ENCODE data around the gene MYRIP. TPM values are rescaled to one million over a fixed set of nuclear protein-coding genes. Genes with fewer than 3 reads are reported as not detected.

The MYRIP gene
- total RNA-seq, 1 experiment from 2014 or later: 0.59 TPM

DNA sequence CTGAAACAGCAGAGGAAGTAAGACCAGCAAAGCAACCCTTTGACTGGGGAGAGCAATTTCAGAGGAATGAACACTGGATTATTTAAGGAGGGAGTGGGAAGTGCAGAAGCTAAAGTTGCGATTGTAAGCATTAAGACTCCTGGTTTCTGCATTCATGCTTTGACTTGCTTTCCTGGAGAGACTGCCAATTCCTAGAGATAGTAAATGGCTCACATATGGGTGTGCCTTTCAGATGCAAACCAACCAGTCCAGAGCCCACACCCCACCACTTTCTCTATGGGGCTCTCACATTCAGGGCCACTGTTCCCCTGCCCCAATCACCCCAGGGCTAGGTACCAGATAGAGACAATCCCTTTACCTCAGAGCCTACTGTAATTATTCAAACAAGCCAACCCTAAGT, 299.2 kb downstream of the MYRIP start:
- Histone ChIP-seq H3K4me1 (no peaks in the 10 kb centered on the region), H3K27me3 (replicated peaks; ENCODE audit: control insufficient read depth, insufficient read depth, low read length) (no peaks in the 10 kb centered on the region), H3K9me3 (no peaks in the 10 kb centered on the region), H3K36me3 (ENCODE audit: control insufficient read depth, insufficient read depth, low read length) (no peaks in the 10 kb centered on the region), H3K4me3 (ENCODE audit: low read depth, low read length) (no peak overlapping the region)
- Mint-ChIP-seq H3K4me3 (ENCODE audit: unreplicated experiment) (no peak overlapping the region), H3K27ac (ENCODE audit: unreplicated experiment) (no peak overlapping the region), H3K9me3 (ENCODE audit: unreplicated experiment) (no peaks in the 10 kb centered on the region), H3K27me3 (ENCODE audit: insufficient read depth, unreplicated experiment) (no peaks in the 10 kb centered on the region), H3K36me3 (ENCODE audit: insufficient read depth, unreplicated experiment) (no peaks in the 10 kb centered on the region), H3K4me1 (ENCODE audit: low read depth, unreplicated experiment) (no peaks in the 10 kb centered on the region)
- POLR2A ChIA-PET: no interaction called here
- TF ChIP-seq, protein P1, sequence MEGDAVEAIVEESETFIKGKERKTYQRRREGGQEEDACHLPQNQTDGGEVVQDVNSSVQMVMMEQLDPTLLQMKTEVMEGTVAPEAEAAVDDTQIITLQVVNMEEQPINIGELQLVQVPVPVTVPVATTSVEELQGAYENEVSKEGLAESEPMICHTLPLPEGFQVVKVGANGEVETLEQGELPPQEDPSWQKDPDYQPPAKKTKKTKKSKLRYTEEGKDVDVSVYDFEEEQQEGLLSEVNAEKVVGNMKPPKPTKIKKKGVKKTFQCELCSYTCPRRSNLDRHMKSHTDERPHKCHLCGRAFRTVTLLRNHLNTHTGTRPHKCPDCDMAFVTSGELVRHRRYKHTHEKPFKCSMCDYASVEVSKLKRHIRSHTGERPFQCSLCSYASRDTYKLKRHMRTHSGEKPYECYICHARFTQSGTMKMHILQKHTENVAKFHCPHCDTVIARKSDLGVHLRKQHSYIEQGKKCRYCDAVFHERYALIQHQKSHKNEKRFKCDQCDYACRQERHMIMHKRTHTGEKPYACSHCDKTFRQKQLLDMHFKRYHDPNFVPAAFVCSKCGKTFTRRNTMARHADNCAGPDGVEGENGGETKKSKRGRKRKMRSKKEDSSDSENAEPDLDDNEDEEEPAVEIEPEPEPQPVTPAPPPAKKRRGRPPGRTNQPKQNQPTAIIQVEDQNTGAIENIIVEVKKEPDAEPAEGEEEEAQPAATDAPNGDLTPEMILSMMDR (IDR thresholded peaks at IDR 0.05; ENCODE audit: insufficient read depth in 1 of 2, low read depth in 1 of 2, low read length in 1 of 2, severe bottlenecking in 1 of 2, unreplicated experiment in 1 of 2): no peak
- intact Hi-C loops (cut with micrococcal nuclease; ENCODE audit: unreplicated experiment): no loop called here
- CTCF ChIA-PET: no interaction called here
- DNase-seq: no peak
- no TSS peak for BruUV-seq (replicated peaks)

DNA sequence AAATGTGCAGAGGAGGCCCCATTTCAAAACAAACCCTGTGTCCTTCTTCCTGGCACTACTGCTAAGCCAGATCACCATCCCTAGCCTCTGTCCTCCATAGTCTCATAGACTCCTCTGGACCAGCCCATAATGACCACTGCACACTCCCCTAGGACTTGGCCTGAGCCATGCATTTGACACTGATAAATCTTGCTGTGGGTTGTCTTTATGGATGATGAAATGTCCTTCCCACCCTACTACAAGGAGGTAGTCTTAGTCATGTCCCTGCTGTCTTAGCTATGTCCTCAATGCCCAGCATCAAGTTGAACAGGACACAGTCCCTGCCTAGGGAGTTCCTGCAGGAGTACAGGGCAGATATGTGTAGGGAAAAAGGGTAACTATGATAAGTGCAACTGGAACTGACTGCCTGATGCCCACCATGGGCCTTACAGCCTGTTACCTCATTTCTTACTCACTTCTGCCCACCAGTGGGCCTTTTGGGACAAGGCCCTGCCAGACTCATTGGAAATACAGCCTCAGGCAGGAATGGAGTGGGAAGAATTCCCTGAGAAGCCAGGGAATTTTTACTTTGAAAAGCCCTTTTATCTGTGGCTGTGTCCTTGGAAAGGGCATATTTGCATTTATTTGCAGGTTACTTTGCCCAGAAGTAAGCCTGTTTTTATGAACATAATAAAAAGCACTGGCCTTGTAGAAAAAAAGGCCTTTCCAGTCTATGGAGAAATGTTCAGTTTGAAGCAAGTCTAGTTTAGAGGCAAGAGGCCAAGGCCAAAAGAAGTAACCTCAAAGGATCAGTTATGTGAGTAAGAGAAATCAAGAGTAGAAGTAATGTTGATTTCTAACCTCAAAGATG, 300.5 kb downstream of the MYRIP start:
- no peaks in the 10 kb centered on the region for H3K36me3 ChIP-seq (ENCODE audit: control insufficient read depth, insufficient read depth, low read length)
- no peaks in the 10 kb centered on the region for H3K27me3 Mint-ChIP-seq (ENCODE audit: insufficient read depth, unreplicated experiment)
- no TSS peak for BruUV-seq (replicated peaks)
- H3K27ac Mint-ChIP-seq (ENCODE audit: unreplicated experiment): no peak overlapping the region
- no peaks in the 10 kb centered on the region for H3K36me3 Mint-ChIP-seq (ENCODE audit: insufficient read depth, unreplicated experiment)
- H3K27me3 ChIP-seq (replicated peaks; ENCODE audit: control insufficient read depth, insufficient read depth, low read length): no peaks in the 10 kb centered on the region
- intact Hi-C loops (cut with micrococcal nuclease; ENCODE audit: unreplicated experiment): no loop called here
- no peak overlapping the region for H3K4me3 Mint-ChIP-seq (ENCODE audit: unreplicated experiment)
- peak in 1 of 2 experiments; percentile 38 for DNase-seq
- no peaks in the 10 kb centered on the region for H3K9me3 ChIP-seq
- no peaks in the 10 kb centered on the region for H3K4me1 ChIP-seq
- POLR2A ChIA-PET: no interaction called here
- no peaks in the 10 kb centered on the region for H3K9me3 Mint-ChIP-seq (ENCODE audit: unreplicated experiment)
- H3K4me1 Mint-ChIP-seq (ENCODE audit: low read depth, unreplicated experiment): no peaks in the 10 kb centered on the region
- TF ChIP-seq, protein P1 (IDR thresholded peaks at IDR 0.05; ENCODE audit: insufficient read depth in 1 of 2, low read depth in 1 of 2, low read length in 1 of 2, severe bottlenecking in 1 of 2, unreplicated experiment in 1 of 2): peak; percentile 16 to 43
- H3K4me3 ChIP-seq (ENCODE audit: low read depth, low read length): no peak overlapping the region
- CTCF ChIA-PET: no interaction called here

DNA sequence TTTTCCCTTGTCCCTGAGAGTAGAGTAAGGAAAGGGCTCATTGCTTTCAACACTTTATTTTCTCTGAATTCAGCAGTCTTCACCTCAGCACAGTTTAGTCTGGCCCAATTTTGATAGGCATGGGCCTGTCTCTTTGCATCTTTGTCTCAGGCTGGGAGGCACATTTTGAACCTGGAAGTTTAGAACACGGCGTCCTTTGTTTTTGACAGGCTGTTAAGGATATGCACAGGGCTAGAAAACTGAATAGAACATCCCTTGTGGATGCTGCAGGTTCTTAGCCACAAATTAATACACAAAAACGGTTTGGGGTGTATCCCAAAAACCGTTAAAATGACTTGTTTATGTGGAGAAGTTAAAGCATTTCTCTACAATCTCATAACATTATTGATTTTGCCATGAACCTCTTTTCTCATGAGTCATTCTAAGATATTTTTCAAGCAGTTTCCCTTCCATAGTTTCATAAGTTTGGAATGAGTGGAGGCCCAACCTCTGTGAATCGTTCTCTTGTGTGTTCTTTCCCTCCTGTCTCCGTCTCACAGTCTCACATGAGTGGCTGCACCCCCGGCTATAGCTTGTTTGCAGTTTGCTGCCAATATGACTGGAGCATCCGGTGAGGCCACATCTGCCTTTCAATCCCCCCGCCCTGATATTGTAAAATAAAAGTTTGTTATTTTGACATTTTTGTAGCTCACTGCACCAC, 307.2 kb downstream of the MYRIP start:
- DNase-seq: no peak
- ChIA-PET POLR2A (no interaction called here), CTCF (no interaction called here)
- no TSS peak for BruUV-seq (replicated peaks)
- Mint-ChIP-seq H3K27ac (ENCODE audit: unreplicated experiment) (no peak overlapping the region), H3K36me3 (ENCODE audit: insufficient read depth, unreplicated experiment) (no peaks in the 10 kb centered on the region), H3K9me3 (ENCODE audit: unreplicated experiment) (no peaks in the 10 kb centered on the region), H3K27me3 (ENCODE audit: insufficient read depth, unreplicated experiment) (no peaks in the 10 kb centered on the region), H3K4me1 (ENCODE audit: low read depth, unreplicated experiment) (no peaks in the 10 kb centered on the region), H3K4me3 (ENCODE audit: unreplicated experiment) (no peak overlapping the region)
- H3K4me1 ChIP-seq: no peaks in the 10 kb centered on the region
- TF ChIP-seq, protein P1 (IDR thresholded peaks at IDR 0.05; ENCODE audit: insufficient read depth in 1 of 2, low read depth in 1 of 2, low read length in 1 of 2, severe bottlenecking in 1 of 2, unreplicated experiment in 1 of 2): no peak
- intact Hi-C loops (cut with micrococcal nuclease; ENCODE audit: unreplicated experiment): no loop called here
- no peaks in the 10 kb centered on the region for H3K36me3 ChIP-seq (ENCODE audit: control insufficient read depth, insufficient read depth, low read length)
- H3K27me3 ChIP-seq (replicated peaks; ENCODE audit: control insufficient read depth, insufficient read depth, low read length): no peaks in the 10 kb centered on the region
- H3K9me3 ChIP-seq: no peaks in the 10 kb centered on the region
- no peak overlapping the region for H3K4me3 ChIP-seq (ENCODE audit: low read depth, low read length)
